ENCODE measurements around the gene PON2. TPM values are rescaled to one million over a fixed set of nuclear protein-coding genes. Genes with fewer than 3 reads are reported as not detected.

The PON2 gene
- total RNA-seq, 4 donors from 2014 or later: 93.5 to 183 (median 155) TPM

- Histone ChIP-seq H3K4me3 (no peak overlapping the region), H3K27ac (no peak overlapping the region), H3K36me3 (no peaks in the 10 kb centered on the region), H3K27me3 (no peaks in the 10 kb centered on the region), H3K9me3 (peaks cover 0 to 12% (median 5%) of the 10 kb centered on the region in 4 donors), H3K4me1 (no peaks in the 10 kb centered on the region)
- TF ChIP-seq EP300 (IDR thresholded peaks at IDR 0.05): no peak
- no peak for TF ChIP-seq CTCF (IDR thresholded peaks at IDR 0.05)
- TF ChIP-seq POLR2A (IDR thresholded peaks at IDR 0.05): no peak
- DNase-seq (ENCODE audit: low spot score in 2 of 2): no peak
Observed at GRCh38 chr7:95457947-95458346, 23.1 kb upstream of the PON2 start.

GRCh38 chr7:95454438-95455045 is 19.7 kb upstream of the PON2 start:
- no peak for DNase-seq (ENCODE audit: low spot score in 2 of 2)
- TF ChIP-seq POLR2A (IDR thresholded peaks at IDR 0.05): no peak
- TF ChIP-seq CTCF (IDR thresholded peaks at IDR 0.05): no peak
- no peak for TF ChIP-seq EP300 (IDR thresholded peaks at IDR 0.05)
- Histone ChIP-seq H3K36me3 (no peaks in the 10 kb centered on the region), H3K27me3 (no peaks in the 10 kb centered on the region), H3K4me1 (no peaks in the 10 kb centered on the region), H3K9me3 (peaks cover 0 to 12% (median 5%) of the 10 kb centered on the region in 4 donors), H3K4me3 (no peak overlapping the region), H3K27ac (no peak overlapping the region)
- 38 to 47% methylated on average over 2 of the region's 2 CpGs for WGBS, 2 donors

GRCh38 chr7:95446618-95447017 is 11.8 kb upstream of the PON2 start:
- Histone ChIP-seq H3K4me1 (no peaks in the 10 kb centered on the region), H3K36me3 (no peaks in the 10 kb centered on the region), H3K9me3 (no peaks in the 10 kb centered on the region), H3K27me3 (no peaks in the 10 kb centered on the region), H3K27ac (no peak overlapping the region), H3K4me3 (no peak overlapping the region)
- 96 to 97% methylated on average over 3 of the region's 3 CpGs for WGBS, 2 donors
- no peak for DNase-seq (ENCODE audit: low spot score in 2 of 2)
- TF ChIP-seq POLR2A (IDR thresholded peaks at IDR 0.05): no peak
- TF ChIP-seq EP300 (IDR thresholded peaks at IDR 0.05): no peak
- TF ChIP-seq CTCF (IDR thresholded peaks at IDR 0.05): no peak

GRCh38 chr7:95444796-95445195 is 10.0 kb upstream of the PON2 start:
- Histone ChIP-seq H3K27ac (no peak overlapping the region), H3K4me1 (no peaks in the 10 kb centered on the region), H3K27me3 (no peaks in the 10 kb centered on the region), H3K4me3 (no peak overlapping the region), H3K36me3 (no peaks in the 10 kb centered on the region), H3K9me3 (no peaks in the 10 kb centered on the region)
- 65 to 76% methylated on average over 2 of the region's 2 CpGs for WGBS, 2 donors
- TF ChIP-seq EP300 (IDR thresholded peaks at IDR 0.05): no peak
- no peak for TF ChIP-seq POLR2A (IDR thresholded peaks at IDR 0.05)
- TF ChIP-seq CTCF (IDR thresholded peaks at IDR 0.05): no peak
- no peak for DNase-seq (ENCODE audit: low spot score in 2 of 2)

GRCh38 chr7:95441042-95441823 is 6.4 kb upstream of the PON2 start:
- no peak overlapping the region for H3K4me3 ChIP-seq
- H3K36me3 ChIP-seq: no peaks in the 10 kb centered on the region
- H3K9me3 ChIP-seq: no peaks in the 10 kb centered on the region
- 77 to 78% methylated on average over 7 of the region's 7 CpGs for WGBS, 2 donors
- H3K27ac ChIP-seq: no peak overlapping the region
- no peaks in the 10 kb centered on the region for H3K4me1 ChIP-seq
- H3K27me3 ChIP-seq: no peaks in the 10 kb centered on the region
- TF ChIP-seq POLR2A (IDR thresholded peaks at IDR 0.05) (no peak), EP300 (IDR thresholded peaks at IDR 0.05) (no peak), CTCF (IDR thresholded peaks at IDR 0.05) (no peak)
- no peak for DNase-seq (ENCODE audit: low spot score in 2 of 2)

All from tibial nerve (tissue), 4 donors.